Activated T-cell treated with anti-CD3 and anti-CD28 coated beads, Interleukin-2, amount 50 U/mL, for 48 hours (primary cell): ENCODE data around the gene TPP1.

Experiments
- DNase-seq, 2 experiments: peaks; one replicate each; pipeline ENCODE4 v3.0.0-alpha.2; 2020

The TPP1 gene

DNA sequence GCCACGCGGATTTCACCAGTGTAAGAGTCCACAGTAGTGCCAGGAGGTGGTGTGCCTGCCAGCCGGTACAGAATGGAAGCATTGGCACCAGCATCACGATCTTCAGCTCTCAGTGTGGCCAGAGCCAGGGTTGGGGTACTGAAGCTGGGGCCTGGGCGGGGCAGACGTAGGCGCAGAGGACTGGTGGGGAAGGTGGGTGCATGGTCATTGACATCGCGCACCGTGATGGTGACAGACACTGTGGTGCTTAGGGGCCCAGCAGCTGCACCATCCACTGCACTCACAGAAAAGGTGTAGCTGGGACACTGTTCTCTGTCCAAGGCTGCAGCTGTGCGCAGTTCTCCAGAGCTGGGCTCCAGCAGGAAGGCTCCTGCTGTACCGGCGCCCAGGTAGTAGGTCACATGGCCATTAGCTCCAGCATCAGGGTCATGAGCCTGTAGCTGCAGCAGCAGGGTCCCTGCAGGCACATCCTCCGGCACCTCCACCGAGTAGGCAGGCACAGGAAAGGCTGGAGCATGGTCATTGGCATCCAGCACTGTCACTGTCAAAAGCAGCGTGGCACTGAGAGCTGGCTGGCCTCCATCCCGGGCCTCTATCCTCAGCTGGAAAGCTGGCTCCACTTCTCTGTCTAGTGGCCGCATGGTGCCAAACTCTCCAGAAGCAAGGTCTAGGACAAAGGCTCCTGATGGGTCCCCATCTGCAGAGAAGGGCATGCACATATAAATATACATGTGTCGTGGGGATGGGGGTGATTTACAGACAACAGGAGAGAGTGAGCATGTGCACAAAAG is 7.9 kb upstream of the TPP1 start:
- no peak for DNase-seq

DNA sequence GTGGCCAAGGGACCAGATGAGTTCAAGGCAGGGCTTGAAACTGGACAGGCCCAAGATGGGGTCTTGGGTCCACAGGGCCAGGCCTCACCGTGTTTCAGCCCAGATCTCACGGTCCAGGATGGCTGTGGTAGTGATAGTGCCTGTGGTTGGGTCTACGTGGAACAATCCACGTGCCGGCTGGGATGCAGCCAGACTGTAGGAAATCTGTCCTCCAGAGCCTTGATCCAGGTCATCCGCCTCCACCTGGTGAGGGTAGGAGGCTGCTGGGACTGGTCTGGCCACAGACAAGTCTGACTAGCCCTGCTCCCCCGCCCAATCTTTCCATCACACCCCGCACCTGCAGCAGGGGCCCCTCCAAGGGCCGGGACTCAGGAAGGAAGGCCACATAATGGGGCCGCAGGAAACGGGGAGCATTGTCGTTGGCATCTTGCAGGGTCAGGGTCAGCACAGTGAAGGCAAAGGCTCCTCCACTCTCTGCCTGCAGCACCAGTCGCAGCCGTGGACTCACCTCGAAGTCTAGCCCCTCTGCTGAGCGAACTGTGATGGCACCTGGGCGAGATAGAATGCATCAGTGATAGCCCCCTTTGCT is 6.7 kb upstream of the TPP1 start:
- no peak for DNase-seq

DNA sequence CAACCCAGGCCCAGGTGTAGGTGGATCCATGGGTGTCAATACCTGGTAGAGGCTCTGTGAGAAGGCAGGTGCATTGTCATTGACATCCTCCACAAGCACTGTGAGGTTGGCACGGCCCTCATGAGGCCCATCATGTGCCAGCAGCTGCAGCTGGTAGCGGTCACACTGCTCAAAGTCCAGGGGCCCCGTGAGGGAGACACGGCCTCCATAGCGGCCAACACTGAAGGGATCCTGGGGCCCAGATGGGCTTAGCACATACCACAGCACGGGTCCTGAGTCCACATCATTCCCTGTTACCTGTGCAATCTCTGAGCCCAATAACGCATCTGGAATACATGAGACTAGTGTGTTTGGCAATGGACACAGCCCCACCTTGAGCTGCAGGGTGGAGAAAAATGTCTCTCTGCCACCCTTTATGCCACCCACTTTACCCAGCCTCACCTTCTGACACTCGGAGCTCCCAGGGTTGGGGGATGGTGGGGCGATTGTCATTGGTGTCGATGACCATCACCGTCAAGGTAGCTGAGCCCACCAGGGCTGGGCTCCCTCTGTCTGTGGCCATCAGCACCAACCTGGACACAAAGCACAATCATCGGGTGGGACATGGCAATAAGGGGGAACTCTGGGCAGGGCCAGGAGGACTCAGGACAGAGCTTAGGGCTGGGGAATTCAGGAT is 6.1 kb upstream of the TPP1 start:
- DNase-seq: no peak

DNA sequence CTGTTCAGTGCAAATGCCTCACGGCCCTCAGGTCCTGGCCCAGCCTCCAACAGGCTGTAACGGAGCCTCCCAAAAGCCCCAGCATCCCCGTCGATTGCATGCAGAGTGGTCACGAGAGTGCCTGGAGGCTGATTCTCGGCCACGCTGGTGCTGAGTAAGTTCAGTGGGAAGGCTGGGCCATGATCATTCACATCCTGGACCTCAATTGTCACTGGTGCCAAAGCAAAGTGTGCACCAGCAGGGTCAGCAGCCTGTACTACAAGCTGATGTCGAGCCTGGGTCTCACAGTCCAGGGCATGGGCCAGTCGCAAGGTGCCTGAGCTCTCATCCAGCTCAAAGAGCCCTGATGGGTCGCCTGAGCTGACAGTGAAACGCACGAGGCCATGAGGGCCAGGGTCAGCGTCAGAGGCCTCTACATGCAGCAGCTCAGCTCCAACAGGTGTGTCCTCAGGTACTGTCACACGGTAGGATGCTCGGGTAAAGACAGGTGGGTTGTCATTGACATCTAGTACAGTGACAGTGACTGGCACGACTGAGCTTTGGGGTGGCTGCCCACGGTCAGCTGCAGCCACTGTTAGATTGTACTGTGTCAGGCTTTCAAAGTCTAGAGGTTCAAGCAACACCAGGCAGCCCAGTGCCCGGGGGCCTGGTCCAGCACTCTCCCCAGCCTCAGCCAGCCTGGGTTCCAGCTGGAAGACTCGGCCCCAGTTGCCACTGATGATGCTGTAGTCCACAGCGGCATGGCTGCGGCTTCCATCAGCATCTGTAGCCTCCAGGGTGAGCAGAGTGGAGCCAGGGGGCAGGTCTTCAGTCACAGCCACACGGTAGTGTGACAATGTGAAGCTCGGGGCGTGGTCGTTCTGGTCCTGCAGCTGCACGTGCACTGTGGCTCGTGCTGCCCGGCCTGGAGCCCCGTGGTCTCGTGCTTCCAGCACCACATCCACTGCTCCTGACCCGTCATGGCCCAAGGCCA is 4.5 kb upstream of the TPP1 start:
- DNase-seq: no peak

- no peak for DNase-seq
Measured at GRCh38 chr11:6622261-6623171, 3.3 kb upstream of the TPP1 start.

- DNase-seq: no peak
Measured at GRCh38 chr11:6621711-6622211, 2.5 kb upstream of the TPP1 start.

DNA sequence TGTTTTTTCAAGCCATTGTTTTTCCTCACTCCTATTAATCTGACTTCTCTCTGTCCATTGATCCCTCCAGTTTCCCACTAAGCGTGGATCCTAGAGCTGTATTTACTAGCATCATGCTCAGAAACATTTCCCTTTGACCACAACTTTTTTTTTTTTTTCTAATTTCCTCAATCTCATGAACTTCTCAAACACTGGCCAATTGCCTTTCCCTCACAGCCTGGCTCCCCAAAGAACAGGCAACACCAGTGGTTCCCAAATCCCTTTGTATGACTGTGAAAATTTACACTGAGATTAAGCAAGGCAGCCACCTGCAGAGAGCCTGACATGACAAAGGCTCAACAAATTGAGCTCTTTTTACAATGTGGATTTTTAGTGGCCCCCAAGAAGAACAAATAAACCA is 1.4 kb upstream of the TPP1 start:
- DNase-seq: no peak

DNA sequence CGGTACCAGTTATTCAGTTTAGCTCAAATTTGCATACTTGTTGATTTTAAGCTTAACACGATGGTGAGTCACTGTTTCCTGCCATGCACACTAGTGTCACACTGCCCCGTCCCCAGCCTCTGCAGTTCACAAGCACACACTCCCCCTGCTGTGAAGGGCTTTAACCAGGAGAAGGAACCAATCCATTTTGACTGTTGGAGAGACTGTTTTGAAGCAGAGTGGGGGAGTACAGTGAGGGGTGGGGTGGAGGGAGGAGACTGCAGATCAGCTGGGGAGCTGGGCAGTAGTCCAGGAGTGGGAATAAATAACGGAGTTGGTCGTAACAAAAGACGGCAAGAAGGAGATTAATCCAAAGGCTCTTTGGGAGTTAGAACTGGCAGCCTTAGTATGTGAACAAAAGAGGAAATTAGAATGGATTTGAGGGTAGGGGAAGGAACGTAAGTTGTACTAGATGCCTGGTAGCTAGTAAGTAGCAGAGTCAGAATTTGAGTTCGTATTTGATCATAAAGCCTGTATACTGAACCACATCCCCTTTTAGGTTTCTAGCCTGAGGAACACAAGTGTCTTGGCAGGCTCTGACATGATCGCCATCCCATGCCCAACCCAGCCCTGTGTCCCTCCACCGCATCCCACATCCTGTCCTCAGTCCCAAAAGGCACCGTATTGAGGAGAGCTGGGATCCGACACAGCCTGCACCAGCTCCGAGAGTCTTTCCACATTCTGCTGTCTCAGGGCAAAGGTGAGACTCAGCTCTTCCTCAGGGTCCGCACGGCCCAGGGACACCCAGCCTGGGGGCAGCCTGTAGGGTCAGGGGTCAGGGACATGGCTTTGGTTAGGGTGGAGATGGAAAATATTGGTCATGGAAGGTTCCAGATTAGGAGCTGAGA is 862 bp downstream of the TPP1 start:
- DNase-seq: peak; percentile 59 to 61

DNA sequence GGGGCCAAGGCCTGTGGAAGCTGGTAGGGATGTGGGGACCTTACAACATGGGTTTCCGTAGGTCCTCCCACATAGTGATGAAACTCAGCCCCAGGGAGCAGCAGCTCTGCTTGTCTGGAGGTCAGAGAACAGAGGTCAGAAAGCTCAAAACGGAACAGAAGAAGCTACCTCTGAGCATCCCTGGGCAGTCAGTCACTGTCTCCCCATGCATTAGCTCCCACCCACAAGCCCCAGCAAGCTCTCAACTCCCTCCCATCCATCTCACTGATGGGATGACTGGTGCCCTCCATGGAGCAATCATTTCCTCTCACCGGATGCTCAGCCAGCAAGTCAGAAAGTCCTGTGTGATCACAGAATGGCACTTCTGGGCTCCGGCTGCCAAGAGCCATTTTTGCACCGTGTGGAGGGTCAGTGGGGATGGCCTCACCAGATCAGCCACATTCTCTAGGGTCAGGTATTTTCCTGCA is 1.9 kb downstream of the TPP1 start:
- no peak for DNase-seq

- DNase-seq: no peak
Measured at GRCh38 chr11:6616596-6617250, 2.5 kb downstream of the TPP1 start.

DNA sequence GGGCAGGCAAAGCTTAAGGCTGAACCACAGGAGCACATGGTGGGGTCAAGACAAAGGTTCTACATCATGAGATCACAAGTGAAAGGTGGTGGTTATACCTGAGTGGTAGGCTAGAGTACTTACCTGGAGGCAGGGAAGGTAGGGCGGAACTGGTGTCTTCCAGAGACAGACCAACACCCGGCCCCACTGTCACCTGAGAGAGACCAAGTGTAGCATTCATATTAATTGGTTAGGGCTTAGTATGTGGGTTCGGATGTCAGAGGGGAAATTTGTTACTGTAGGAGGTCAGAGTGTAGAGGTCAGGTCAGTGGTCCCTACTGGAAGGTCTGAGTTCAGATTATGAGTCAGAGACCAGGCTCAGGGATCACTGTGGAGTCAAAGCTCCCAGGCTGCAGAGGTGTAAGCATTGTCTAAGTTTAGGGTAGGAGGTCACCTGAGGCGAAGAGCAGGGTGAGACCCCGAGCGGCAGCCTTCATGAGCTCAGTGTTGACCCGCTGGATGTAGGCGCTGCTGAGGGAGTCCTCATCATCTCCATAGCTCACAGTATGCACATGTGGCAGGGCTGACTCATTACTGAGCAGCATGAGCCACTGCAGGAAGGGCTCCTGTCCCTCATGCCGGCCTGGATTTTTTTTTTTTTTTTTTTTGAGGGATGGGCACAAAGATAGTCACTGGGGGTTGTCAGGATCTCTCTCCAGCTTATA is 3.2 kb downstream of the TPP1 start:
- no peak for DNase-seq

GRCh38 chr11:6615046-6615445 is 4.2 kb downstream of the TPP1 start:
- DNase-seq: no peak

DNA sequence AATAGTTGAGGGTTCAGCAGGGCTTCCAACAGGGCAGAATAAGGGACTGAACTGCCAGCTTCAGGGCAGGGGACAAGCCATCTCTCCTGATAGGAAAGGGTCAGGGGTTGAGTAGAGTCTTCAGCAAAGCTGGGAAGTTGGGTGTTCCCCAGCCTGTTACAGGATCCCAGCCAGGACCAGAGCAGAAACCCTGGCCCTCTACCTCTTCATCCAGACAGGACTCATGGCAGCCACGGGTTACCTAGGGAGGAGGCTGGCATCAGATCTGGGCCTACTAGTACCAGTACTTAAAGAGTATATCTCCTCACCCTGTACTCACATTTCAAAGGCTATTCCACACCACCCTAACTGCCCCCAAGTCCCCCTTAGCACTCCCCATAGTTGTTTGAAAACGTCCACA is 4.8 kb downstream of the TPP1 start:
- DNase-seq: no peak

- DNase-seq: no peak
Measured at GRCh38 chr11:6613496-6613895, 5.7 kb downstream of the TPP1 start.

- peak; percentile 96 to 97 for DNase-seq
Measured at GRCh38 chr11:6612213-6613041, 6.8 kb downstream of the TPP1 start, which contains the start of gene TAF10. TSS of gene TAF10 (minus strand) at chr11:6612216. CDS start at chr11:6612189, 27 bp downstream.

- DNase-seq: no peak
Measured at GRCh38 chr11:6611963-6612212, 7.3 kb downstream of the TPP1 start.

DNA sequence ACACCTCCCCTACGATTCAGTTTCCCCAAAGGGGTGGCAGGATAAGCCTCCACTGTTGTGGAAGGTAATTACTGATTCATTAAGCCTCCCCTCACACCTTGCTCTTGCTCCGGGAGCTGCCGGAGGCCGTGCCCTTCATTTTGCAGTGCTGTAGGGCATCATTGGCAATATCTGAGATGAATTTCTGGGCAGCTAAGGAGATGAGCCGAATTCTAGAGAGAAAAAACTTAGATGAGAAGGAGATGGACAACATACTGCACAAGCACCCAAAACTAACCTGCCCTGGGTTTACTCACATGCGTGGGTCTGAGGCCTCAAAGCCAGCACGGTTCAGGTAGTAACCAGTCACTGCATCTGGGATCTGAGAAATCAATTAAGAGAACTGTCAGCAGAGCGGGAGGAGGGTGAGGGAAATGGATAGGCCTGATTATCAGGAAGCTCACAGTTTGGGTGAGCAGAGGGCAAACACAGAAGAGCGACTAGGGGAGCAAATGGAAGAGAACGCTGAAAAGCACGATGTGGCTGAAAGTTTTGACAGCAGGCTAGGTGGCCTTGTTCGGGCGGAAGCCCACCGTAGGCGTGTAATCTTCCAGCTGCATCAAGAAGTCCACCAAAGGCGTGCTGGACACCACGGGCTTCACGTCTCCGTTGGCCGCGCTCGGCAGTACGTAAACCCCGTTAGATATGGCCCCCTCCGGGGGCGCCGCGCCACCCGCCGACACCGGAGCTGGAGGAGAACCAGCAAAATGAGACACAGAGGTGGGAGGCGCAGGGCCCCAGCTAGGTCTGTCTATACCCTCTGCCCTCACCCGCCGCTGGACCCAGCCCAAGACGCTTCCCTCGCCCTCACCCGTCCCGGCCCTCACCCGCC is 7.9 kb downstream of the TPP1 start:
- peak in 1 of 2 experiments; percentile 55 for DNase-seq
